Superior temporal gyrus (tissue), 1 donor: ENCODE results near the gene DDX31.

Experiments
- DNase-seq: peaks from one replicate; pipeline ENCODE4 v3.0.0-alpha.2; 2016; ENCODE audit errors: extremely low spot score

The DDX31 gene

GRCh38 chr9:132596200-132596599 lies 73.6 kb downstream of the DDX31 start:
- DNase-seq = no peak

- DNase-seq = no peak
These were observed 74.5 kb downstream of the DDX31 start for GRCh38 chr9:132595319-132595718.

- no peak for DNase-seq
These were observed 75.4 kb downstream of the DDX31 start for GRCh38 chr9:132594412-132594811.

- DNase-seq = no peak
These were observed 77.3 kb downstream of the DDX31 start for GRCh38 chr9:132592451-132592850.

GRCh38 chr9:132591751-132592314 lies 78.0 kb downstream of the DDX31 start:
- DNase-seq = no peak

- no peak for DNase-seq
These were observed 78.5 kb downstream of the DDX31 start for GRCh38 chr9:132591244-132591643.

- no peak for DNase-seq
These were observed 79.2 kb downstream of the DDX31 start for GRCh38 chr9:132590318-132591182.

GRCh38 chr9:132590037-132590317 lies 79.8 kb downstream of the DDX31 start:
- DNase-seq = no peak

- DNase-seq = no peak
These were observed 80.4 kb downstream of the DDX31 start for GRCh38 chr9:132589148-132590036.

GRCh38 chr9:132588501-132589147 lies 81.2 kb downstream of the DDX31 start:
- DNase-seq = no peak

- DNase-seq = no peak
These were observed 81.7 kb downstream of the DDX31 start for GRCh38 chr9:132588098-132588497.

GRCh38 chr9:132587592-132587955 lies 82.2 kb downstream of the DDX31 start:
- no peak for DNase-seq

GRCh38 chr9:132586830-132587591 lies 82.8 kb downstream of the DDX31 start:
- no peak for DNase-seq

GRCh38 chr9:132585954-132586829 lies 83.6 kb downstream of the DDX31 start:
- no peak for DNase-seq

- no peak for DNase-seq
These were observed 84.9 kb downstream of the DDX31 start for GRCh38 chr9:132584601-132585560.

GRCh38 chr9:132583584-132584304 lies 86.0 kb downstream of the DDX31 start:
- DNase-seq = no peak

- no peak for DNase-seq
These were observed 86.8 kb downstream of the DDX31 start for GRCh38 chr9:132582786-132583583.
